CD14-positive monocyte (primary cell): ENCODE data around the gene SLC22A23. TPM values are rescaled to one million over a fixed set of nuclear protein-coding genes. Genes with fewer than 3 reads are reported as not detected.

Experiments used
- DNase-seq, 3 donors: peaks; one replicate each; pipeline ENCODE4 v3.0.0-alpha.2; 2011 to 2022
- H2AFZ ChIP-seq: 2 replicates; pipeline ENCODE4 v1.6.0; 2012; ENCODE audit warnings: mild to moderate bottlenecking, low read depth, low read length, inconsistent platforms; ENCODE audit not compliant: insufficient read depth, poor library complexity, severe bottlenecking
- H3K27ac ChIP-seq, 2 donors: 1 replicate in 1 of 2; 2 replicates in 1 of 2; pipeline ENCODE4 v1.5.1; 2012 to 2013; ENCODE audit warnings: low read length in 2 of 2, control low read depth in 1 of 2, inconsistent platforms in 1 of 2, low read depth in 1 of 2, mild to moderate bottlenecking in 1 of 2
- H3K27me3 ChIP-seq, 2 donors: one replicate each; pipeline versions ENCODE4 v1.6.0 to v1.6.1; 2011 to 2013; ENCODE audit warnings: low read length in 2 of 2; ENCODE audit not compliant: control insufficient read depth in 2 of 2, insufficient read depth in 2 of 2
- H3K36me3 ChIP-seq, 2 donors: replicated peaks in 1 of 2; 1 replicate in 1 of 2; 2 replicates in 1 of 2; pipeline versions ENCODE4 v1.5.1 to v1.6.1; 2012 to 2013; ENCODE audit warnings: low read length in 2 of 2, control low read depth in 1 of 2, inconsistent platforms in 1 of 2, mild to moderate bottlenecking in 1 of 2; ENCODE audit not compliant: insufficient read depth in 2 of 2, control insufficient read depth in 1 of 2
- H3K4me1 ChIP-seq, 2 donors: 1 replicate in 1 of 2; 2 replicates in 1 of 2; pipeline versions ENCODE4 v1.5.1 to v1.6.1; 2012 to 2013; ENCODE audit warnings: low read length in 2 of 2, control low read depth in 1 of 2, inconsistent platforms in 1 of 2, mild to moderate bottlenecking in 1 of 2, moderate library complexity in 1 of 2; ENCODE audit not compliant: insufficient read depth in 2 of 2, control insufficient read depth in 1 of 2
- H3K4me2 ChIP-seq: replicated peaks from 2 replicates; pipeline ENCODE3; 2012; ENCODE audit warnings: low read length, moderate library complexity, mild to moderate bottlenecking; ENCODE audit not compliant: poor library complexity, severe bottlenecking; ENCODE audit errors: extremely low read depth
- H3K4me3 ChIP-seq, 3 experiments: fragments of 200-600 bp in 1 of 3; sonication (generic) in 1 of 3; replicated peaks in 1 of 3; 1 replicate in 2 of 3; 2 replicates in 1 of 3; pipeline ENCODE4 v1.5.1; 2011 to 2013; ENCODE audit warnings: low read length in 3 of 3, mild to moderate bottlenecking in 3 of 3, control low read depth in 2 of 3, low read depth in 2 of 3, inconsistent platforms in 1 of 3, moderate library complexity in 1 of 3
- H3K79me2 ChIP-seq: 2 replicates; pipeline ENCODE4 v1.6.0; 2012; ENCODE audit warnings: mild to moderate bottlenecking, control low read depth, inconsistent platforms, low read length, moderate library complexity; ENCODE audit not compliant: insufficient read depth
- H3K9ac ChIP-seq: 2 replicates; pipeline ENCODE4 v1.6.0; 2017; ENCODE audit warnings: low read length, mild to moderate bottlenecking; ENCODE audit not compliant: insufficient read depth, poor library complexity, severe bottlenecking
- H3K9me3 ChIP-seq, 2 donors: replicated peaks in 1 of 2; 1 replicate in 1 of 2; 2 replicates in 1 of 2; pipeline versions ENCODE4 v1.5.1 to v1.6.1; 2012 to 2013; ENCODE audit warnings: low read length in 2 of 2, control low read depth in 1 of 2; ENCODE audit not compliant: control insufficient read depth in 1 of 2, insufficient read depth in 1 of 2
- H4K20me1 ChIP-seq: 2 replicates; pipeline ENCODE4 v1.6.0; 2012; ENCODE audit warnings: mild to moderate bottlenecking, low read length, control low read depth, moderate library complexity; ENCODE audit not compliant: insufficient read depth
- H3K27ac Mint-ChIP-seq, 7 donors: one replicate each; pipeline ENCODE4 v1.8.0; 2020; ENCODE audit warnings: mild to moderate bottlenecking in 7 of 7, mixed read lengths in 7 of 7, moderate library complexity in 6 of 7, inconsistent platforms in 2 of 7
- H3K27me3 Mint-ChIP-seq, 3 donors: one replicate each; pipeline ENCODE4 v1.8.0; 2021 to 2022; ENCODE audit warnings: low read depth in 3 of 3, mild to moderate bottlenecking in 3 of 3, mixed read lengths in 3 of 3, moderate library complexity in 3 of 3, inconsistent platforms in 1 of 3
- H3K36me3 Mint-ChIP-seq, 2 donors: one replicate each; pipeline ENCODE4 v1.8.0; 2020; ENCODE audit warnings: mixed read lengths in 2 of 2, inconsistent platforms in 1 of 2, mild to moderate bottlenecking in 1 of 2
- H3K4me1 Mint-ChIP-seq: one replicate; pipeline ENCODE4 v1.8.0; 2020; ENCODE audit warnings: mild to moderate bottlenecking, mixed read lengths
- H3K4me3 Mint-ChIP-seq, 2 donors: one replicate each; pipeline ENCODE4 v1.8.0; 2020; ENCODE audit warnings: mild to moderate bottlenecking in 2 of 2, mixed read lengths in 2 of 2, moderate library complexity in 1 of 2
- H3K9me3 Mint-ChIP-seq, 7 donors: one replicate each; pipeline ENCODE4 v1.8.0; 2020 to 2022; ENCODE audit warnings: mixed read lengths in 7 of 7, mild to moderate bottlenecking in 6 of 7, moderate library complexity in 6 of 7, inconsistent platforms in 2 of 7
- WGBS: methylation state at CpG from one replicate; pipeline ENCODE4 v1.1.5; 2013; ENCODE audit warnings: missing lambda C conversion rate; ENCODE audit not compliant: insufficient coverage; 5-methylcytosine and 5-hydroxymethylcytosine counted together
- intact Hi-C, 2 donors: fragments of 100-400 bp; cut with micrococcal nuclease; formaldehyde crosslinking; loops; one replicate each; pipeline versions ENCODE4 v1.15.0 to v1.15.1; 2023
- polyA plus RNA-seq, 3 donors: library from polyadenylated mRNA; depleted of rRNA in 1 of 3; unstranded in 2 of 3; stranded (reverse) in 1 of 3; fragments of 300-500 nt in 2 of 3; fragments of >200 nt in 1 of 3; fragmentation: Illumina TruSeq in 2 of 3; gene quantifications; 1 replicate in 2 of 3; 2 replicates in 1 of 3; pipeline ENCODE4 v1.2.3, GENCODE V29; 2012 to 2021
- TF ChIP-seq, protein P1 (sequence below): fragments of 200-600 bp; IDR thresholded peaks from one replicate; pipeline ENCODE4 v1.8.0; 2022; ENCODE audit warnings: antibody characterized with exemption, mild to moderate bottlenecking

Gene SLC22A23
- polyA plus RNA-seq, 3 donors: 0.08 TPM; not detected in 2

GRCh38 chr6:3353213-3353903, 103.5 kb downstream of the SLC22A23 start:
- H3K27ac Mint-ChIP-seq: no peak overlapping the region
- peaks cover 0 to 3% of the 10 kb centered on the region in 2 donors for H3K27me3 ChIP-seq
- no peak overlapping the region for H3K9ac ChIP-seq
- WGBS: 92% methylated on average over 4 of the region's 9 CpGs
- no peak overlapping the region for H3K4me2 ChIP-seq
- H3K79me2 ChIP-seq: no peaks in the 10 kb centered on the region
- TF ChIP-seq, protein P1, sequence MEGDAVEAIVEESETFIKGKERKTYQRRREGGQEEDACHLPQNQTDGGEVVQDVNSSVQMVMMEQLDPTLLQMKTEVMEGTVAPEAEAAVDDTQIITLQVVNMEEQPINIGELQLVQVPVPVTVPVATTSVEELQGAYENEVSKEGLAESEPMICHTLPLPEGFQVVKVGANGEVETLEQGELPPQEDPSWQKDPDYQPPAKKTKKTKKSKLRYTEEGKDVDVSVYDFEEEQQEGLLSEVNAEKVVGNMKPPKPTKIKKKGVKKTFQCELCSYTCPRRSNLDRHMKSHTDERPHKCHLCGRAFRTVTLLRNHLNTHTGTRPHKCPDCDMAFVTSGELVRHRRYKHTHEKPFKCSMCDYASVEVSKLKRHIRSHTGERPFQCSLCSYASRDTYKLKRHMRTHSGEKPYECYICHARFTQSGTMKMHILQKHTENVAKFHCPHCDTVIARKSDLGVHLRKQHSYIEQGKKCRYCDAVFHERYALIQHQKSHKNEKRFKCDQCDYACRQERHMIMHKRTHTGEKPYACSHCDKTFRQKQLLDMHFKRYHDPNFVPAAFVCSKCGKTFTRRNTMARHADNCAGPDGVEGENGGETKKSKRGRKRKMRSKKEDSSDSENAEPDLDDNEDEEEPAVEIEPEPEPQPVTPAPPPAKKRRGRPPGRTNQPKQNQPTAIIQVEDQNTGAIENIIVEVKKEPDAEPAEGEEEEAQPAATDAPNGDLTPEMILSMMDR: no peak
- DNase-seq: no peak
- no peaks in the 10 kb centered on the region for H3K36me3 ChIP-seq
- intact Hi-C loops: loop anchor here in 1 of 2 donors (10.0 kb wide), 1 partner anchor 241 kb away; no protein-coding TSS in a partner anchor
- no peaks in the 10 kb centered on the region for H3K9me3 ChIP-seq
- H3K4me1 ChIP-seq: peaks cover 30 to 34% of the 10 kb centered on the region in 2 donors
- no peak overlapping the region for H3K27ac ChIP-seq
- peaks cover 0 to 2% (median 0%) of the 10 kb centered on the region in 7 donors for H3K9me3 Mint-ChIP-seq
- peaks cover 25% of the 10 kb centered on the region for H3K4me1 Mint-ChIP-seq
- no peak overlapping the region for H3K4me3 Mint-ChIP-seq
- H4K20me1 ChIP-seq: no peaks in the 10 kb centered on the region
- H3K27me3 Mint-ChIP-seq: peaks cover 2 to 11% (median 9%) of the 10 kb centered on the region in 3 donors
- no peaks in the 10 kb centered on the region for H3K36me3 Mint-ChIP-seq
- no peak overlapping the region for H2AFZ ChIP-seq
- no peak overlapping the region for H3K4me3 ChIP-seq

GRCh38 chr6:3352678-3353077, 104.2 kb downstream of the SLC22A23 start:
- Histone ChIP-seq H3K4me2 (no peak overlapping the region), H4K20me1 (no peaks in the 10 kb centered on the region), H3K9ac (no peak overlapping the region), H3K79me2 (no peaks in the 10 kb centered on the region), H3K27me3 (peaks cover 0 to 3% of the 10 kb centered on the region in 2 donors), H3K36me3 (no peaks in the 10 kb centered on the region), H3K4me3 (no peak overlapping the region), H3K27ac (no peak overlapping the region), H3K4me1 (peaks cover 25 to 28% of the 10 kb centered on the region in 2 donors), H3K9me3 (no peaks in the 10 kb centered on the region), H2AFZ (no peak overlapping the region)
- H3K36me3 Mint-ChIP-seq: no peaks in the 10 kb centered on the region
- H3K4me1 Mint-ChIP-seq: peaks cover 19% of the 10 kb centered on the region
- TF ChIP-seq, protein P1: no peak
- peaks cover 4 to 11% (median 9%) of the 10 kb centered on the region in 3 donors for H3K27me3 Mint-ChIP-seq
- H3K9me3 Mint-ChIP-seq: peaks cover 0 to 1% (median 0%) of the 10 kb centered on the region in 7 donors
- 93% methylated on average over 7 of the region's 9 CpGs for WGBS
- H3K27ac Mint-ChIP-seq: no peak overlapping the region
- DNase-seq: no peak
- no peak overlapping the region for H3K4me3 Mint-ChIP-seq
- intact Hi-C loops: loop anchor here in 1 of 2 donors (10.0 kb wide), 1 partner anchor 242 kb away; no protein-coding TSS in a partner anchor
